HG02885 (cell line): ENCODE measurements around the gene SSTR3.
A peak's percentile ranks its signal among the peaks of the same experiment; 100 is the strongest.
"Not testable (repeated sequence)": the region's sequence is repeated elsewhere in the genome, so short reads cannot be mapped to it uniquely, and the experiment has no call there.

Experiments used
- ATAC-seq: cut with Tn5 transposase; IDR thresholded peaks from one replicate; pipeline ENCODE4 v1.9.1; 2021; ENCODE audit warnings: mild to moderate bottlenecking; ENCODE audit not compliant: unreplicated experiment, poor library complexity

SSTR3 gene

GRCh38 chr22:37212174-37212906 is at the start of gene SSTR3:
TSS of gene SSTR3 (minus strand) at chr22:37212477. CDS start at chr22:37207803, 4,674 bp downstream.
- no peak for ATAC-seq

- no peak for ATAC-seq
Measured at GRCh38 chr22:37260901-37261336, 48.6 kb upstream of the SSTR3 start.

GRCh38 chr22:37260155-37260795 is 48.0 kb upstream of the SSTR3 start:
- no peak for ATAC-seq

- no peak for ATAC-seq
Measured at GRCh38 chr22:37259540-37260029, 47.3 kb upstream of the SSTR3 start.

- ATAC-seq, result no peak
Measured at GRCh38 chr22:37258753-37259401, 46.6 kb upstream of the SSTR3 start.

- no peak for ATAC-seq
Measured at GRCh38 chr22:37258005-37258752, 45.9 kb upstream of the SSTR3 start.

GRCh38 chr22:37256075-37256726 is 43.9 kb upstream of the SSTR3 start:
- ATAC-seq, result no peak

- ATAC-seq, result no peak
Measured at GRCh38 chr22:37255558-37256006, 43.3 kb upstream of the SSTR3 start.

- ATAC-seq, result no peak
Measured at GRCh38 chr22:37254867-37255233, 42.6 kb upstream of the SSTR3 start.

GRCh38 chr22:37254209-37254866 is 42.1 kb upstream of the SSTR3 start:
- no peak for ATAC-seq

- no peak for ATAC-seq
Measured at GRCh38 chr22:37253126-37253660, 40.9 kb upstream of the SSTR3 start.

GRCh38 chr22:37251836-37252235 is 39.6 kb upstream of the SSTR3 start:
- not testable (repeated sequence) for ATAC-seq

- ATAC-seq, result no peak
Measured at GRCh38 chr22:37249986-37250385, 37.7 kb upstream of the SSTR3 start.

- no peak for ATAC-seq
Measured at GRCh38 chr22:37248251-37248650, 36.0 kb upstream of the SSTR3 start.

- no peak for ATAC-seq
Measured at GRCh38 chr22:37245740-37246139, 33.5 kb upstream of the SSTR3 start.

- no peak for ATAC-seq
Measured at GRCh38 chr22:37244922-37245722, 32.8 kb upstream of the SSTR3 start.

GRCh38 chr22:37244114-37244921 is 32.0 kb upstream of the SSTR3 start, which contains the start of gene RAC2:
TSS of gene RAC2 (minus strand) at chr22:37244269. CDS start at chr22:37244148, 121 bp downstream.
- peak; percentile 49 for ATAC-seq
